ENCODE data around the gene DAB1.

DNA sequence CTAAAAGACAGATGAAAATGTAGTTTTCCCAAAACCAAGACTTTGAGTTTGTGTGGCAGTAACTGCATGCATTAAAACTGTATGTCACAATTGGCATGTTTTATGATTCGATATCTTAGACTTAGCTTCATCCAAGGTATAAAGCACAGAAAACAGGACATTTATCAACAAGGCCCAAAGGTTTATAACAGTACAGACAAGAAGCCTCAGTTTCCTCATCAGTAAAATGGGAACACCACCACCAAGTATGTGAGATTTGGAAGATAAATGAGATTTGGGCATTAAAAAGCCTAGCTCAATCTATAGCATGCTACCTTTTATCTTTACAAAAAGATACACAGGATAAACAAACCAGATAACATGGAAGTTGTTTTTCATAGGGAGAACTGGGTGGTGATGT is 128.5 kb downstream of the DAB1 start:
- TF ChIP-seq POLR2A (IDR thresholded peaks at IDR 0.05) = no peak
- TF ChIP-seq, protein P1, sequence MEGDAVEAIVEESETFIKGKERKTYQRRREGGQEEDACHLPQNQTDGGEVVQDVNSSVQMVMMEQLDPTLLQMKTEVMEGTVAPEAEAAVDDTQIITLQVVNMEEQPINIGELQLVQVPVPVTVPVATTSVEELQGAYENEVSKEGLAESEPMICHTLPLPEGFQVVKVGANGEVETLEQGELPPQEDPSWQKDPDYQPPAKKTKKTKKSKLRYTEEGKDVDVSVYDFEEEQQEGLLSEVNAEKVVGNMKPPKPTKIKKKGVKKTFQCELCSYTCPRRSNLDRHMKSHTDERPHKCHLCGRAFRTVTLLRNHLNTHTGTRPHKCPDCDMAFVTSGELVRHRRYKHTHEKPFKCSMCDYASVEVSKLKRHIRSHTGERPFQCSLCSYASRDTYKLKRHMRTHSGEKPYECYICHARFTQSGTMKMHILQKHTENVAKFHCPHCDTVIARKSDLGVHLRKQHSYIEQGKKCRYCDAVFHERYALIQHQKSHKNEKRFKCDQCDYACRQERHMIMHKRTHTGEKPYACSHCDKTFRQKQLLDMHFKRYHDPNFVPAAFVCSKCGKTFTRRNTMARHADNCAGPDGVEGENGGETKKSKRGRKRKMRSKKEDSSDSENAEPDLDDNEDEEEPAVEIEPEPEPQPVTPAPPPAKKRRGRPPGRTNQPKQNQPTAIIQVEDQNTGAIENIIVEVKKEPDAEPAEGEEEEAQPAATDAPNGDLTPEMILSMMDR (IDR thresholded peaks at IDR 0.05) = no peak
- no peak for TF ChIP-seq POLR2AphosphoS5 (IDR thresholded peaks at IDR 0.05)

Data from transverse colon (tissue), 4 donors.